Measurements from ENCODE around the gene CAMTA1.

DNA sequence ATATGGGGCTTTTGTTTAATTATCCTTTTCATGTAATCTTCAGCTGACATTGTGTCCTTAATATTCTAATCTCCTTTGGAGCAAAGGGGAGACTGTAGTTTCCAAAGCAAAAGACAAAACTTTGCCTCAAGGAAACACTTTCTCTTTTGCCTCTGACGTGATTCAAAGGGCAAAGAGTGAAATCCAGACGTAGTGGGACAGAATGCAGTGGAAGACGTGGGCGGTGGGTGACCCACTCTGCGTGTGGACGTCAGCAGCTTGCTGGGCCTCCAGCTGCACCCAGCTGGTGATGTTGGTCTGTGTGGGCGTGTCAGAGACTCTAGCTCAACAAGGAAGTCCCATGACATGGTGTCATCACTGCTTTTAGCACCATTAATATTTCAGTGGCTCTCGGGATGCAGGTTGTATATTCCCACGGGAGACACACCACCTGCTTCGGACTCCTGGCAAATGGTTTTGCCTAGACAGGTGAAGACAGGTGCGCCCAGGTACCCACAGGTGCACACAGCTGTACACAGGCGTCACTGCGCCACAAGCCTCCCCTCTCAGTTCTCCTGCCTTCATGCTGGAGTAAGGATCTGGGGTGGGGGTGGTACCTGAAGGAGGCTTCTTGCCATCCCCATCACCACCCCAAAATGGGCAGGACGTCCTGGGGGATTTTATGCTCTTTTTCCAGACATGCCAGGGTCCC is 693.7 kb downstream of the CAMTA1 start:
- TF ChIP-seq, protein P1, sequence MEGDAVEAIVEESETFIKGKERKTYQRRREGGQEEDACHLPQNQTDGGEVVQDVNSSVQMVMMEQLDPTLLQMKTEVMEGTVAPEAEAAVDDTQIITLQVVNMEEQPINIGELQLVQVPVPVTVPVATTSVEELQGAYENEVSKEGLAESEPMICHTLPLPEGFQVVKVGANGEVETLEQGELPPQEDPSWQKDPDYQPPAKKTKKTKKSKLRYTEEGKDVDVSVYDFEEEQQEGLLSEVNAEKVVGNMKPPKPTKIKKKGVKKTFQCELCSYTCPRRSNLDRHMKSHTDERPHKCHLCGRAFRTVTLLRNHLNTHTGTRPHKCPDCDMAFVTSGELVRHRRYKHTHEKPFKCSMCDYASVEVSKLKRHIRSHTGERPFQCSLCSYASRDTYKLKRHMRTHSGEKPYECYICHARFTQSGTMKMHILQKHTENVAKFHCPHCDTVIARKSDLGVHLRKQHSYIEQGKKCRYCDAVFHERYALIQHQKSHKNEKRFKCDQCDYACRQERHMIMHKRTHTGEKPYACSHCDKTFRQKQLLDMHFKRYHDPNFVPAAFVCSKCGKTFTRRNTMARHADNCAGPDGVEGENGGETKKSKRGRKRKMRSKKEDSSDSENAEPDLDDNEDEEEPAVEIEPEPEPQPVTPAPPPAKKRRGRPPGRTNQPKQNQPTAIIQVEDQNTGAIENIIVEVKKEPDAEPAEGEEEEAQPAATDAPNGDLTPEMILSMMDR (IDR thresholded peaks at IDR 0.05; ENCODE audit: low read length) = no peak
- no peak for TF ChIP-seq EZH2phosphoT487 (IDR thresholded peaks at IDR 0.05; ENCODE audit: low read length)
